Activated CD4-positive, alpha-beta memory T cell treated with anti-CD3 and anti-CD28 coated beads, Interleukin-2, amount 10 ng/mL, durations not matched to agents 7 days and 5 days (primary cell): ENCODE data around the gene PTGES2. TPM values are rescaled to one million over a fixed set of nuclear protein-coding genes. Genes with fewer than 3 reads are reported as not detected.
A peak's percentile ranks its signal among the peaks of the same experiment; 100 is the strongest.

Source experiments
- CTCF ChIA-PET: fragments of 350-600 bp; sonication (Branson Sonifier 250); formaldehyde crosslinking; loops from one replicate; lab custom pipeline; 2021; ENCODE audit warnings: antibody characterized with exemption, inconsistent platforms; lab: Charles Lee
- POLR2A ChIA-PET: fragments of 350-600 bp; sonication (Branson Sonifier 250); formaldehyde crosslinking; loops from one replicate; lab custom pipeline; 2021; ENCODE audit warnings: antibody characterized with exemption; lab: Charles Lee
- DNase-seq: peaks from one replicate; pipeline ENCODE4 v3.0.0-alpha.2; 2020
- H3K27ac Mint-ChIP-seq: one replicate; pipeline ENCODE4 v1.8.0; 2021; ENCODE audit warnings: mild to moderate bottlenecking, mixed read lengths
- H3K27me3 Mint-ChIP-seq: one replicate; pipeline ENCODE4 v1.8.0; 2021; ENCODE audit warnings: mixed read lengths
- H3K36me3 Mint-ChIP-seq: one replicate; pipeline ENCODE4 v1.8.0; 2021; ENCODE audit warnings: low read depth, mixed read lengths
- H3K4me1 Mint-ChIP-seq: one replicate; pipeline ENCODE4 v1.8.0; 2021; ENCODE audit warnings: mixed read lengths
- H3K4me3 Mint-ChIP-seq: one replicate; pipeline ENCODE4 v1.8.0; 2021; ENCODE audit warnings: mild to moderate bottlenecking, mixed read lengths
- H3K9me3 Mint-ChIP-seq: one replicate; pipeline ENCODE4 v1.8.0; 2021; ENCODE audit warnings: mixed read lengths
- total RNA-seq, 2 experiments: library from RNA; stranded (reverse); gene quantifications; one replicate each; pipeline ENCODE4 v1.2.3, GENCODE V29; 2021

PTGES2 gene
- total RNA-seq, 2 experiments from 2014 or later, result 35.6 to 38.1 TPM

DNA sequence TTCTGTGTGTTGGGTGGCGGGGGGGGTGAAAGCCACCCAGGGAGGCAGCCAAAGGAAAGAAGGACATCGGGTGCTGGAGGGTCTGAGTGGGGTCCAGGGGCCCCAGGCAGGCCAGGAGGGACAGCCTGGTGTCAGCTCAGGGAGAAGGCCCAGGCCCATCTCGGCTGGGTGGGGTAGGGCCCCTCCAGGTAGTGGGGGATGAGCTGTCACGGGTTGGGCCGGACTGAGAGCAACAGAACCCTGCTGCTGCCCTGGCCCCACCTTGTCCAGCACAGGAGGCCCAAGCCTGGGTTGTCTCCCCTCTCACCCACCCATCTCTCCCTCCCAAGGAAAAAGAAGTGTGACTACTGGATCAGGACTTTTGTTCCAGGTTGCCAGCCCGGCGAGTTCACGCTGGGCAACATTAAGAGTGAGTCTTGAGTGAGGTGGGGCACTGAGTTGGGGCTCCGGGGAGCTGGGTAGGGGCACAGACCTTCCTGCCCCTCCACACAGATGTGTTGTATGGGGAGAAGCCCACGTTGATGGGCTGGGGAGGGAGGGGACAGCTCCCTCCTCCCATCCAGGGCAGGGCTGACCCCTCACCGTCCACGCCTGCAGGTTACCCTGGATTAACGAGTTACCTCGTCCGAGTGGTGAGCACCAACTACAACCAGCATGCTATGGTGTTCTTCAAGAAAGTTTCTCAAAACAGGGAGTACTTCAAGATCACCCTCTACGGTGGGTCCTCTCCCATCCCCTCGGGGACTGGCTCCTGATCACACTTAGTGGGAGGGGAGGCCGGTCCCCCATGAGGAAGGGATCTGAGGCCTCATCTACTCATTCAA lies 24.0 kb upstream of the PTGES2 start:
- DNase-seq, result no peak
- Mint-ChIP-seq H3K27me3 (no peaks in the 10 kb centered on the region), H3K4me3 (no peak overlapping the region), H3K36me3 (no peaks in the 10 kb centered on the region), H3K4me1 (no peaks in the 10 kb centered on the region), H3K9me3 (no peaks in the 10 kb centered on the region), H3K27ac (no peak overlapping the region)
- ChIA-PET CTCF (interaction anchor here (1.8 kb wide), 1 partner anchor 9 kb away, joined by 4 read pairs; no protein-coding TSS in a partner anchor), POLR2A (interaction anchor here (1.1 kb wide), 1 partner anchor 9 kb away, joined by 5 read pairs; the partner anchor contains the start of gene BBLN)

- POLR2A ChIA-PET, result interaction anchor here (1.1 kb wide), 1 partner anchor 10 kb away, joined by 5 read pairs; the partner anchor contains the start of gene BBLN
- DNase-seq, result no peak
- H3K27me3 Mint-ChIP-seq, result no peaks in the 10 kb centered on the region
- no peaks in the 10 kb centered on the region for H3K4me1 Mint-ChIP-seq
- H3K36me3 Mint-ChIP-seq, result no peaks in the 10 kb centered on the region
- H3K27ac Mint-ChIP-seq, result no peak overlapping the region
- no peak overlapping the region for H3K4me3 Mint-ChIP-seq
- H3K9me3 Mint-ChIP-seq, result no peaks in the 10 kb centered on the region
- CTCF ChIA-PET, result interaction anchor here (1.8 kb wide), 1 partner anchor 9 kb away, joined by 4 read pairs; no protein-coding TSS in a partner anchor
Measured at GRCh38 chr9:128150594-128151308, 23.2 kb upstream of the PTGES2 start.

DNA sequence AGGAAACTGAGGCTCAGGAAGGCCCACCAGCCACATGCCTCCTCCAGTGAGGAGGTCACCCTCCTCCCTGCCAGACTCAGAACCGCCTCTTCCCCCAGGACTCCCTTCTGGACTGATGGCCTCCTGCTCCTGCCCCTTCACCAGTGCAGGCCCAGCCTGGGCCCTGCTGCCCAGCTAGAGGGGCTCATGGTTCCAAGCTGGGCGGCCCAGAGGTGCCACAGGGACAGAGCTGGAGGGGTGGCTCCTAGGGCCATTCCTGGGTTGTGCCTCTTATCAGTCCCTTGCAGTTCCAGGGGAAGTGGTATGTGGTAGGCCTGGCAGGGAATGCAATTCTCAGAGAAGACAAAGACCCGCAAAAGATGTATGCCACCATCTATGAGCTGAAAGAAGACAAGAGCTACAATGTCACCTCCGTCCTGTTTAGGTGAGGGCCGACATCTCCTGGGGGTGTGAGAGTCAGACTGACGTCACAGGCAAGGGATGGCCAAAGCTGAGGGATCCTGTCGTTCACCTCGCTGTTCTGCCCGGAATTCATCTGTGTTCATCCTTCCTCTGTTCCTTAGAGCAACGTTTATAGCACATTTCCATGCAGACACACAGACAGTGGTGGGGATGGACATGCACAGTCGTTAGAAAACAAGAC lies 22.5 kb upstream of the PTGES2 start:
- CTCF ChIA-PET, result interaction anchor here (1.8 kb wide), 1 partner anchor 8 kb away, joined by 4 read pairs; no protein-coding TSS in a partner anchor
- no peak overlapping the region for H3K4me3 Mint-ChIP-seq
- no peaks in the 10 kb centered on the region for H3K9me3 Mint-ChIP-seq
- H3K27ac Mint-ChIP-seq, result no peak overlapping the region
- no peaks in the 10 kb centered on the region for H3K36me3 Mint-ChIP-seq
- no peak for DNase-seq
- no peaks in the 10 kb centered on the region for H3K27me3 Mint-ChIP-seq
- H3K4me1 Mint-ChIP-seq, result no peaks in the 10 kb centered on the region
- POLR2A ChIA-PET, result no interaction called here

- Mint-ChIP-seq H3K27me3 (no peaks in the 10 kb centered on the region), H3K4me1 (no peaks in the 10 kb centered on the region), H3K36me3 (no peaks in the 10 kb centered on the region), H3K27ac (no peak within 1 kb of the TSS), H3K4me3 (no peak within 1 kb of the TSS), H3K9me3 (no peaks in the 10 kb centered on the region)
- no peak for DNase-seq
- ChIA-PET CTCF (no interaction called here), POLR2A (no interaction called here)
Measured at GRCh38 chr9:128149001-128149701, 21.6 kb upstream of the PTGES2 start, which contains the start of gene LCN2. Gene LCN2, plus strand, starts transcription at chr9:128149453. Its CDS starts 73 bp downstream, at chr9:128149526.

DNA sequence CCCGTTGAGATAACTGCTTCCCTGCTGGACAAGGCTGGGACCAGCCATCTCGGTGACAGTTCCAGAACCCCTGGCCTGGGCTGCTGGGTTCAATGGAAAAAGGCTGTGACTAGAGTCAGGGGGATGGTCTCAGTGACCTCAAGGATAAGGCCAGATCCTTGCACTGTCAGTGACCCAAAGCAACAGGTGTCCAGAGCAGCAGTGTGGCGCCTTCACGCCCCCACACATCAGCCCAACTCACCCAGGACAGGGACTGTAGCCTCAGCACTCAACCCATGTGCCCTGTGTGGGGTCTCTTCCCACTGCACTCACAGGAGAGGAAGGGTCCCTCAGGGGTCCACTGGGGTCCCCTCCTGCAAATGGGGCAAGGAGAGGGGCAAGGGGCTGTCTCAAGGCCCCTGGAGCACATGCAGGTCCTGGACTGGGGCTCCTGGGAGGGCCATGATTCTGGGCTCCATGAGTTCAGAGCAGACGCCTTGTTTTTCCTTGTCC lies 21.0 kb upstream of the PTGES2 start:
- Mint-ChIP-seq H3K4me1 (peaks cover 2% of the 10 kb centered on the region), H3K9me3 (no peaks in the 10 kb centered on the region), H3K36me3 (no peaks in the 10 kb centered on the region), H3K4me3 (no peak overlapping the region), H3K27me3 (no peaks in the 10 kb centered on the region), H3K27ac (no peak overlapping the region)
- POLR2A ChIA-PET, result no interaction called here
- CTCF ChIA-PET, result no interaction called here
- DNase-seq, result no peak

DNA sequence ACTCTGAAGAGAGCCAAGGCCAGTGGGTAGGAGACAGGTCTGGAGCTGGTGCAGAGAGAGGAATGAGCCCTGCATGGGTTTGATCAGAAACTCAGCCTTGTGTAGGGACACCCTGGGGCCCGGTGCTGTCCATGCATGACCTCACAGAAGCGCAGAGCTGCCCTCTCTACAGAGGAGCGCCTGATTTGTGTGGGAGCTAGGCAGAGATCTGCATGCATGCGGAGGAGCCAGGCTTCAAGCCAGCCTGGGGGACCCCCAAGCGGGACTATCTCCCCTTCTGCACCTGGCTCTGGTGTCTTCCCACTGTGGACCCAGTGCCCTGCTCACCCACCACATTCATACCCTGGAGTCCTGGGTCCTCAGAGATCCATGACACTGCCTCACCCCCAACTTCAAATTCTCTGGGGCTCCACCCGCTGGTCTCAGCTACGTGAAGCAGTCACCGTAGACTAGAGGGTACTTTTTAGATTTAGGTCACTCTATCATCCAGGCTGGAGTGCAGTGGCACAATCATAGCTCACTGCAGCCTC lies 19.1 kb upstream of the PTGES2 start:
- H3K27me3 Mint-ChIP-seq, result no peaks in the 10 kb centered on the region
- peaks cover 18% of the 10 kb centered on the region for H3K4me1 Mint-ChIP-seq
- H3K4me3 Mint-ChIP-seq, result no peak overlapping the region
- CTCF ChIA-PET, result no interaction called here
- no peak for DNase-seq
- POLR2A ChIA-PET, result interaction anchor here (1.0 kb wide), 1 partner anchor 13 kb away, joined by 5 read pairs; the partner anchor contains the start of gene BBLN
- no peaks in the 10 kb centered on the region for H3K36me3 Mint-ChIP-seq
- no peak overlapping the region for H3K27ac Mint-ChIP-seq
- H3K9me3 Mint-ChIP-seq, result no peaks in the 10 kb centered on the region

- H3K36me3 Mint-ChIP-seq, result no peaks in the 10 kb centered on the region
- POLR2A ChIA-PET, result interaction anchor here (1.0 kb wide), 1 partner anchor 13 kb away, joined by 5 read pairs; the partner anchor contains the start of gene BBLN
- no peak overlapping the region for H3K27ac Mint-ChIP-seq
- DNase-seq, result no peak
- CTCF ChIA-PET, result interaction anchor here (0.9 to 1.1 kb wide), 2 partner anchors 17 to 29 kb away, joined by 3 to 4 read pairs; no protein-coding TSS in a partner anchor
- no peak overlapping the region for H3K4me3 Mint-ChIP-seq
- H3K9me3 Mint-ChIP-seq, result no peaks in the 10 kb centered on the region
- H3K27me3 Mint-ChIP-seq, result no peaks in the 10 kb centered on the region
- peaks cover 19% of the 10 kb centered on the region for H3K4me1 Mint-ChIP-seq
Measured at GRCh38 chr9:128145951-128146351, 18.4 kb upstream of the PTGES2 start.

- POLR2A ChIA-PET, result no interaction called here
- Mint-ChIP-seq H3K4me1 (peaks cover 19% of the 10 kb centered on the region), H3K4me3 (no peak overlapping the region), H3K27ac (no peak overlapping the region), H3K27me3 (no peaks in the 10 kb centered on the region), H3K36me3 (no peaks in the 10 kb centered on the region), H3K9me3 (no peaks in the 10 kb centered on the region)
- DNase-seq, result no peak
- CTCF ChIA-PET, result interaction anchor here (0.9 to 1.1 kb wide), 2 partner anchors 17 to 28 kb away, joined by 3 to 4 read pairs; no protein-coding TSS in a partner anchor
Measured at GRCh38 chr9:128145536-128145935, 18.0 kb upstream of the PTGES2 start.

DNA sequence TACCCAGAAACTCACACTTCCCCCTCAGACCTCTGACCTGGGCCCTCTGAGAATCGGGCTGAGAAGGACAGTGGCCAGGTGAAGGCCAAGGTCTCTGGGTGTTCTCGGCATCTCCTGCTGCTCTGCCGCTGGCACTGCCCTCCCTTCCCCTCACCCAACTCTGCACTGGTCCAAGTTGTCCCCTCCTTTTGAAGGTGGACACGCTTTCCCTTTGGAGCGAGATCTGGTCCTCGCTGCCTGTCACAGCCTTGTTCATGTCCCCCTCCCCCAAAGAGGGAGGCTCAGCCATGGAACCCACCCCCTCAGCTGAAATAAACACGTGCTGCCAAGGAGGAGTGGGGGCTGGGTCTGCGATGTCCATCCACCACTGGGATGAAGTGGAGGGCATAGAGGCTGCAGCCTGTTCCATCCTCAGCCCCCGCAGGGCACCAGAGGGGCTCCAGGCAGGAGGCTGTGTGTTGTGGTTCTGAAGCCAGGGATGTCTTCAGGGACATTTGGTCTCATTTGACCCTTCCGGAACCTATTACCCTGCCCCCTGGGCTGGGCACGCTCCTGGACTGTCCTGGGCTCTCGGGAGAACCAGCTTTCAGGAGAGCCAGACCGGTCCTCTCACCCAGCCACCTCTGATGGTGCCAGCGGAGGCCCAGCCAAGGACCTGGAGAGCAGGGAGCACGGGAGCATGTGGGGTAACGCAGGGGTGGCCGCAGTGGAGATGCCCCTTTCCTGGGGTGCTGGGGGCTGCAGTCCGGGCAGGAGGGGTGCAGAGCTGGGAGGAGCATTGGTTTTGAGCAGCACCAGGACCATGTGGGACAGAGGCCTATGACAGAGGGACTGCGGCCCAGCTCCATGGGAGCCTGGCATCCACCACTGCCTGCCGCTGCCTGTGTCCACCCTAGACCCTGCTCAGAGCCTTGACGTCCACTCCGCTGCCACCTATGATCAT lies 17.0 kb upstream of the PTGES2 start:
- Mint-ChIP-seq H3K27me3 (no peaks in the 10 kb centered on the region), H3K4me3 (no peak overlapping the region), H3K4me1 (peaks cover 19% of the 10 kb centered on the region), H3K36me3 (no peaks in the 10 kb centered on the region), H3K9me3 (no peaks in the 10 kb centered on the region), H3K27ac (no peak overlapping the region)
- ChIA-PET POLR2A (no interaction called here), CTCF (interaction anchor here (1.1 kb wide), 1 partner anchor 16 kb away, joined by 4 read pairs; no protein-coding TSS in a partner anchor)
- no peak for DNase-seq

DNA sequence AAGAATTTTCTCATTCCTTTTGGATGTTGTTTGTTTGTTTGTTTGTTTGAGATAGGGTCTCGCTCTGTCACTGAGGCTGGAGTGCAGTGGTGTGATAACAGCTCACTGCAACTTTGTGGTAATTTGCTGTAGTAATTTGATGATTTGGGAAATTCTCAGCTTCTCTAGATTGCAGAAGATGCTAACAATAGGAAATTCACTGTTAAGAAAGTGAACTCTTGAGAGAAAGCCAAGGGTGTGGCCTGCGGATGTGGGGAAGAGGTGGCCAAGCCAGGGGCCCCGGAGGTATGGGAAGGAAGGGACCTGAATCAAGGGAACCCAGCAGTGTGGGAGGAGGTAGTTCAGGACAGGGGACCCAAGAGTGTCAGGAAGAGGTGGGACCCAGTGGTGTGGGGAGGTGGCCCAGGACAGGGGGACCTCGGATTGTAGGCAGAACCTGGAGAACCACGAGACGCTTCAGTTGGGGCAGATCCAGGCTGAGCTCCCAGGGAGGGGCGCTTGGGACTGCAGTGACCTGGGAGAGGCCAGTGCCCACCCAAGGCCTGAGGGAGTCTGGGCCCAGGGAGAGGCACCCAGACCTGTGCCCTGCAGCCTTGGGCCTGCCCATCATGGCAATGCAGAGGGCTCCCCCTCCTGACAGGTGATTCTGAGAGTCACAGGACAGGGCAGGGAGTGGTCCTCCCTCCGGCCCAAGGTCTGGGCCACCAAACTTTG lies 16.2 kb upstream of the PTGES2 start:
- DNase-seq, result no peak
- POLR2A ChIA-PET, result no interaction called here
- Mint-ChIP-seq H3K4me1 (peaks cover 19% of the 10 kb centered on the region), H3K36me3 (no peaks in the 10 kb centered on the region), H3K27ac (peak overlapping the region; percentile 25), H3K9me3 (no peaks in the 10 kb centered on the region), H3K27me3 (no peaks in the 10 kb centered on the region), H3K4me3 (no peak overlapping the region)
- CTCF ChIA-PET, result interaction anchor here (0.7 to 2.2 kb wide), 3 partner anchors 26 to 201 kb away, joined by 4 to 6 read pairs (median 6); no protein-coding TSS in a partner anchor
